Memory B cell (primary cell): ENCODE results near the gene QRICH2.
"Not testable (repeated sequence)": the region's sequence is repeated elsewhere in the genome, so short reads cannot be mapped to it uniquely, and the experiment has no call there.

ENCODE experiments used
- ATAC-seq: fragments of 150-1000 bp; cut with Tn5 transposase; 2 replicates; pipeline ENCODE4 v1.10.0; 2021; ENCODE audit warnings: low read depth, mild to moderate bottlenecking, moderate library complexity
- DNase-seq, 2 donors: peaks; one replicate each; pipeline ENCODE4 v3.0.0; 2022; ENCODE audit warnings: low spot score in 2 of 2
- H3K27ac Mint-ChIP-seq: one replicate; pipeline ENCODE4 v1.8.0; 2022; ENCODE audit warnings: mild to moderate bottlenecking, moderate library complexity, mixed read lengths
- H3K27me3 Mint-ChIP-seq: one replicate; pipeline ENCODE4 v1.8.0; 2022; ENCODE audit warnings: mixed read lengths
- H3K36me3 Mint-ChIP-seq: one replicate; pipeline ENCODE4 v1.8.0; 2022; ENCODE audit warnings: mild to moderate bottlenecking, mixed read lengths
- H3K4me1 Mint-ChIP-seq: one replicate; pipeline ENCODE4 v1.8.0; 2022; ENCODE audit warnings: mixed read lengths
- H3K4me3 Mint-ChIP-seq: one replicate; pipeline ENCODE4 v1.8.0; 2022; ENCODE audit warnings: mild to moderate bottlenecking, moderate library complexity, mixed read lengths
- H3K9me3 Mint-ChIP-seq: one replicate; pipeline ENCODE4 v1.8.0; 2022; ENCODE audit warnings: mixed read lengths

Gene QRICH2

DNA sequence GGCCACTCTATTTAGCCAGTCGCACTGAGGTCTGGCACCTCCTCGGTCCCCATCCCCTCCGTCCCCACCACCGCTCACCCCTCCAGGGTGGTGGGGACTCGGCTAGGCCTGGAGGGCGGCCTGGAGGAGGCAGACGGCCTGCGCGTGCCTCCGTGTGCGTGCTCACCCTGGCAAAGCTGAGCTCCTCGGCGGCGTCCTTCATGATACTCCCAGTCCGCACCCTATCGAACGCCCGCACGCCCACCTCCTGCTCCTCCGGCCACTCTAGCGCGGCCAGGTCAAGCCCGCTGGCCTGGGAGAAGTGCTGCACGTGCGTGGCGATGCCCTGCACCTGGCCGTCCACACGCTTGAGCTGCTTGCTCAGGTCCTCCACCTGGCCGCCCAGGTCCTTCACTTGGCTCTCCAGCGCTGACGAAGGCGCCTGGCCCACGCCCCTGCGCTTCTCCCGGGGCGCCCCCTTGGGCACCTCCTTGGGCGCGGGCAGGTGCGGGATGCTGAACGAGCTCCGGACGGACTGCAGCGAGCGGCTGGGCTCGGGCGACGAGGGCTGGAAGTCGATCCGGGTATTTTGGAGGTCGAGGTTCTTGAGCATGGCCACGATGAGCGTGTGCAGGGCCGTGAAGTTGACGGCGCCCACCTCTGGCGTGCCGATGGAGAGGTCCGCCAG lies 644 bp downstream of the QRICH2 start:
- Mint-ChIP-seq H3K27ac (no peak overlapping the region), H3K9me3 (no peaks in the 10 kb centered on the region), H3K4me3 (no peak overlapping the region), H3K4me1 (no peaks in the 10 kb centered on the region), H3K27me3 (no peaks in the 10 kb centered on the region), H3K36me3 (peaks cover 6% of the 10 kb centered on the region)
- ATAC-seq: no peak
- no peak for DNase-seq

DNA sequence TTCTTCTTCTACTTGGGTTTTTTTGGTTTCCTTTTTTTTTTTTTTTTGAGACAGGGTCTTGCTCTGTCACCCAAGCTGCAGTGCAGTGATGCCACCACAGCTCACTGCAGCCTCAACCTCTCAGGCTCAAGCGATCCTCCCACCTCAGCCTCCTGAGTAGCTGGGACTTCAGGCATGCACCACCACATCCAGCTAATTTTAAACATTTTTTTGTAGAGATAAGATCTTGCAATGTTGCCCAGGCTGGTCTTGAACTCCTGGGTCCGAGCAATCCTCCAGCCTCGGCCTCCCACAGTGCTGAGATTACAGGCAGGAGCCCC lies 3.0 kb downstream of the QRICH2 start:
- not testable (repeated sequence) for H3K4me3 Mint-ChIP-seq, ATAC-seq, H3K27ac Mint-ChIP-seq, H3K9me3 Mint-ChIP-seq, H3K4me1 Mint-ChIP-seq, DNase-seq, H3K36me3 Mint-ChIP-seq, H3K27me3 Mint-ChIP-seq

DNA sequence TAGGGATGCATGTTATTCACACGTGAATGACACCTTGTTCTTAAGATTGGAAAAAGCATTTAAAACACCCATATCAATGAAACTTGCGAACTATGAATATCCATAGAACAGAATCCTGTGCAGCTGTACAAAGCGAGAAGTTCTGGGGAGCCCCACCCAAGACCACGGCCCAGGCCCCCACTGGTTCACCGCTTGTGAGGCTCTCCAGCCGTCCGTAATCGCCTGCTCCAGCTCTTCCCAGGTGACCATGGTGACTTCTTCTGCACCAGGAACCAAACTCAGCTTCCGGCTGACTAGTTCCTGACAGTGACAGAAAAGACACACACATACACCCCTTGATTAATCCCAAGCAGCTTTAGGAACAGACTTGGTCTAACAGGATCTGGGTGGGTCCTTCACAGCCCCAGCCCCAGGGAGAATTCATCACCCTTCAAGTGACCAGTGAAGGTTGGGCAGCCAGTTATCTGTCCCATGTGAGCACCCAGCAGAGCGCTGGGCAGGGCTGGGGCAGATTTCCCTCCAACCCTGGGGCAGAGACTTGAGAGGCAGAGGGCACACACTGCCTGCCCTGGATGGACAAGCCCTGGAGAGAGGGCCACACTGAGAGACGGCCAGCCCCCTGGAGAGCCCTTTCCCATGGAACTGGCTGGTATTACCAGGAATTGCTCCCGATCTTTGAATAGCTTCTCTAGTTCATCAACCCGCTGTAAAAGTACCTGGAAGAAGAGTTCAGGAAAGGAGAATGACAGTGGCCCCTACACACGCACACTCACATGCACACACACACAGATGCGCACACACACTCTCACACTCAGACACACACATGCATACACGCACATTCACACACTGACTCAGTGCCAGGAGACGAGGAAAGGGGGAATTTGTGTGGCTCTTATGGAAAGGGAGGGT lies 3.6 kb downstream of the QRICH2 start:
- no peaks in the 10 kb centered on the region for H3K9me3 Mint-ChIP-seq
- H3K27ac Mint-ChIP-seq: no peak overlapping the region
- DNase-seq (no peak), ATAC-seq (no peak)
- peaks cover 4% of the 10 kb centered on the region for H3K36me3 Mint-ChIP-seq
- H3K4me3 Mint-ChIP-seq: no peak overlapping the region
- H3K4me1 Mint-ChIP-seq: no peaks in the 10 kb centered on the region
- H3K27me3 Mint-ChIP-seq: no peaks in the 10 kb centered on the region

DNA sequence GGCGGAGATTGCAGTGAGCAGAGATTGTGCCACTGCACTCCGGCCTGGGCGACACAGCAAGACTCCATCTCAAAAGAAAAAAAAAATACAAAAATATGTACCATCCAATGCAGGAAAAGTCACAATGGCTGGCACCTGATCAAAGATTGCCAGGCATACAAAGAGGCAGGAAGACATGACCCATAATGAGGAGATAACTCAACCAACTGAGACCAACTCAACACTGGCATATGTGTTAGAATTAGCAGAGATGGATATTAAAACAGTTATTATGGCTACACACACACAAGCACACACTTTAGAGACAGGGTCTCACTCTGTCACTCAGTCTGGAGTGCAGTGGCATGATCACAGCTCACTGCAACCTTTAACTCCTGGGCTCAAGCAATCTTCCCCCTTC lies 10.6 kb downstream of the QRICH2 start:
- no peak for ATAC-seq
- no peaks in the 10 kb centered on the region for H3K27me3 Mint-ChIP-seq
- no peak overlapping the region for H3K4me3 Mint-ChIP-seq
- no peak overlapping the region for H3K27ac Mint-ChIP-seq
- H3K36me3 Mint-ChIP-seq: no peaks in the 10 kb centered on the region
- H3K9me3 Mint-ChIP-seq: no peaks in the 10 kb centered on the region
- H3K4me1 Mint-ChIP-seq: no peaks in the 10 kb centered on the region
- DNase-seq: no peak

DNA sequence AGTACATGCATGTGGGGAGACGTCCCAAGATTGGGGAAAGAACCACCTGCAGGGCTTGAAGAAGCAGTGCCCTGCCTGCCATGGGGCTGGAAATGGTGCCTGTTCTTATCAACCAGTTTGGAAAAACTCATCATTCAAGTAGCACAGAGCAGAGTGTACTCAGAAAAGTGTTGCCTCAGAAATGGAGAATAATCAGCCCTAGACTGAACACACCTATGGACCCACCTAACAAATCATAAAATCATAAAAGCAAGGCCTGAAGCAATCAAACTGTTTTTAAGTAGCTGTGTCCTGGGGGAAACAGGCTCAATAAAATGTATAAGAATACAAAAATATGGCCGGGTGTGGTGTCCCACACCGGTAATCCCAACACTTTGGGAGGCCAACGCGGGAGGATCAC lies 11.2 kb downstream of the QRICH2 start:
- no peak for DNase-seq
- no peak for ATAC-seq
- Mint-ChIP-seq H3K4me3 (no peak overlapping the region), H3K4me1 (no peaks in the 10 kb centered on the region), H3K27ac (no peak overlapping the region), H3K9me3 (no peaks in the 10 kb centered on the region), H3K36me3 (no peaks in the 10 kb centered on the region), H3K27me3 (no peaks in the 10 kb centered on the region)

DNA sequence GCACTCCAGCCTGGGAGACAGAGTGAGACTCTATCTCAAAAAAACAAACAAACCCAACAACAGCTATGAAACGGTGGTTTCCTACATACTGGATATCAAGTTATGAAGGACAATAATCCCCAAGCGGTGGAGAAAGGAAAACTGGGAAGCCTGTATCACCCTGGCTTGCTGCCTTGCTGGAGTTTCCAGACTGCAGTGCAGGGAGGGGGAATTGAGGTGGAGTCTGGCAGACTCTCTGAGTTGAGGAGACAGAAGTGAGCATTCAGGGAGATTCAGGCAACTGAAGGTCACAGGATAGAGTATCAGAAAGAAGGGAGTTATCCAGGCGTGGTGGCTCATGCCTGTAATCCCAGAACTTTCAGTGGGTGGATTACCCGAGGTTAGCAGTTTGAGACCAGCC lies 11.9 kb downstream of the QRICH2 start:
- no peaks in the 10 kb centered on the region for H3K4me1 Mint-ChIP-seq
- no peak overlapping the region for H3K27ac Mint-ChIP-seq
- ATAC-seq (no peak), DNase-seq (no peak)
- H3K9me3 Mint-ChIP-seq: no peaks in the 10 kb centered on the region
- no peaks in the 10 kb centered on the region for H3K27me3 Mint-ChIP-seq
- no peak overlapping the region for H3K4me3 Mint-ChIP-seq
- no peaks in the 10 kb centered on the region for H3K36me3 Mint-ChIP-seq

DNA sequence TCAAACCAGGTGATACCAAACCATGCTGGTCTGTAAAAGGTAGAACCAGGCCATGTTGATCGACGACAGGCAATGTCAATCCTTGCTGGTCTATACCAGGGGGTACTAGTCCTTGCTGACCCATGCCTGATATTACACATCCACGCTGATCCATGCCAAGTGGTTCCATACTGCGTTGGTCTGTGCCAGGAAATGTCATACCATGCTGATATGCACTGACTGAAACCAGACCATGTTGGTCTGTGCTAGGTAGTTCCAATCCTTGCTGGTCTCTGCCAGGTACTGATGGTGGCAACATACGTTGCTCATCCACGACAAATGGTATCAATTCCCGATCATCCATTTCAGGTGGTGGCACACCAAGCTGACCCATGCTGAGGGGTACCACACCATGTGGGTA lies 15.0 kb downstream of the QRICH2 start:
- no peak overlapping the region for H3K27ac Mint-ChIP-seq
- no peak for DNase-seq
- H3K27me3 Mint-ChIP-seq: no peaks in the 10 kb centered on the region
- no peaks in the 10 kb centered on the region for H3K4me1 Mint-ChIP-seq
- ATAC-seq: no peak
- H3K36me3 Mint-ChIP-seq: no peaks in the 10 kb centered on the region
- no peaks in the 10 kb centered on the region for H3K9me3 Mint-ChIP-seq
- no peak overlapping the region for H3K4me3 Mint-ChIP-seq

DNA sequence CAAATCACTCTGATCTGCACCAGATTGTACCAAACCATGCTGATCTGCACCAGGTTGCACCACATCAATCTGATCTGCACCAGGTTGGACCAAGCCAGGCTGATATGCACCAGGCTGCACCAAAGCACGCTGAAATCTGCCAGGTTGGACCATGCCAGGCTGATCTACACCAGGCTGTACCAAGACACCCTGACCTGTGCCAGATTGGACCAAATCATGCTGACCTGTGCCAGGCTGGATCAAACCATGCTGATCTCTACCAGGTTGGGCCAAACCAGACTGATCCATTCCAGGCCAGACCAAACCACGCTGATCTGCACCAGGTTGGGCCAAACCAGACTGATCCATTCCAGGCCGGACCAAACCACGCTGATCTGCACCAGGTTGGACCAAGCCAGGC lies 15.5 kb downstream of the QRICH2 start:
- Mint-ChIP-seq H3K9me3 (no peaks in the 10 kb centered on the region), H3K4me1 (no peaks in the 10 kb centered on the region), H3K36me3 (no peaks in the 10 kb centered on the region), H3K27me3 (no peaks in the 10 kb centered on the region), H3K27ac (no peak overlapping the region), H3K4me3 (no peak overlapping the region)
- no peak for DNase-seq
- no peak for ATAC-seq

DNA sequence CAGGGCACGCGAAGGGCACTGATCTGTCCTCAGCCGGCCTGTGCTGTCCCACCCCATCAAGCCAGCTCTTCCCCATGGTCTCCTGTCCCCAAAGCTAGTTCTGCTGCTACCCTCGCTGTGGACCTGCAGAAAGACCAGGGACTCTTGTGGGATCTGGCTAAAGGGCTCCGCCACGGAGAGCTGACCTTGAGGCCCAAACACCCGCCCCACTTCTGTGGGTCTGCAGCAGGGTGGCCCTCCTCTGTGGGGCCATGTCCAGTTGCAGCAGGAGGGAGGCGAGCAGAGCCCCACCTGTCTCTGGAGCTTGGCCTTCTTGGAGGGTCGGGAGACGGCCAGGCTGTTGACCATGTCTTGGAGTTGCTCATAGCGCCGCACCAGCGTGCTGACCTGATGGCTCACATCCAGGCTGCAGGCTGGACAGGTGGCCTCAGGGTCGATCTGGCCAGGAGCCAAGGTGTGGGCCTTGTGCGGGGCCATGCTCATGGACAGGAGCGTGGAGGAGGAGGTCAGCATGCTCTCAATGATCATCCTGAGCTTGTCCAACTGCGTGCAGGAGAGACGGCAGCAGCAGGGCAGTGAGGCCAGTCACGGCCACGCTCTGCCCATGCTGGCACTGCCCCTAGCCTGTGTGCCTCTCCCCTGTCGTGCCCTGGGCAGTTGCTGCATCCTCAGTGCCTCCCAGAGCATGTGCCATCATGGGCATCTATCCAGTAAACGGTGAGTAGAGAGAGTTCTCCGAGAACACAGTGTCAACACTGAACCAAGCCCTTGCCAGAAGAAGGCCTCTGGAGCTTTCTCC lies 26.3 kb downstream of the QRICH2 start:
- ATAC-seq (no peak), DNase-seq (no peak)
- Mint-ChIP-seq H3K4me3 (no peak overlapping the region), H3K4me1 (peaks cover 4% of the 10 kb centered on the region), H3K9me3 (no peaks in the 10 kb centered on the region), H3K36me3 (no peaks in the 10 kb centered on the region), H3K27ac (no peak overlapping the region), H3K27me3 (no peaks in the 10 kb centered on the region)

DNA sequence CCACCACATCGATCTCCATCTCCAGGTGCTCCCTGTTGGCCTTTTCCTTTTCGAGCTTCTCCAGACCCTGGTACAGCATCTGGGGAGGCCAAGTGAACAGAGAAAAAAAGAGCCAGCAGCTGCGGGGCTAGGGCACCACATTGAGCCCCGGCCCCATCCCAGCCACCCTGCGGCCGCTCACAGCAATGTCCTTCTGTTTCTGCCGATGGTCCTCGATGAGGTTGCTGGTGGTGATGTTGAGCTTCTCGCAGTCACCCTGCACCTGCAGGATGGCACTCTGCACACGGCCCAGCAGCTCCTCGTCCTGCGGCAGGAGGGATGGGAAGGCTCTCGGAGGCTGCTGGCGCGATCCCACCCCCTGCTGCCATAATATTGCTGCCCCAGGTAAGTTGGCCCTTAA lies 27.4 kb downstream of the QRICH2 start:
- no peak overlapping the region for H3K4me3 Mint-ChIP-seq
- H3K36me3 Mint-ChIP-seq: no peaks in the 10 kb centered on the region
- no peak for ATAC-seq
- H3K27ac Mint-ChIP-seq: no peak overlapping the region
- peaks cover 10% of the 10 kb centered on the region for H3K4me1 Mint-ChIP-seq
- no peaks in the 10 kb centered on the region for H3K9me3 Mint-ChIP-seq
- no peaks in the 10 kb centered on the region for H3K27me3 Mint-ChIP-seq
- DNase-seq: no peak

DNA sequence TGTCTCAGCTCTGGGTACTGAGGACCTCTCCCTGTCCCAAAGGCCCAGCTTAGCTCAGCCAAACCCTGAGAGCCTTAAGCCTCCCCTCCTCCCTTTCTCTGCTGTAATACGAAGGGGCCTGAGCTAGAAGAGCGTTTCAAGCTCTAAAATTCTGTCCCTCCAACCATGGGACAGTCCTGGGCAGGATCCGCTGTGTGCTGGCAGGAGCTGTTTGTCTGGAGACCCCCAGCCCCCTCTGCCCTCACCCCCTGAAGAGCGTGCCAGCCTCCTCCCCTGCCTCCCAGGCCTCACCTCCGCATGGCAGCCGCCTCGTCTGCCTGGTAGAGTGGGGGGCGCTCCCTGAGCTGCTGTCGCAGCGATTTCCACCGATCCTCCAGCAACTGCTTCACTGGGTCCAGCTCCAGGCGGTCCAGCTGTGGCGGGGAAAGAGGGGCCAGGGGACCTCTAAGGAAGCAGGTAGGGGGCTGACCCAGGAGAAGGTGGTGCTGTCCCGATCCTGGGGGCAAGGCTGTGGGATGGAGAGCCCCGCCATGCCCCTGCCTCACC lies 28.3 kb downstream of the QRICH2 start:
- ATAC-seq: no peak
- no peaks in the 10 kb centered on the region for H3K9me3 Mint-ChIP-seq
- no peak for DNase-seq
- no peaks in the 10 kb centered on the region for H3K36me3 Mint-ChIP-seq
- H3K4me3 Mint-ChIP-seq: no peak overlapping the region
- peaks cover 16% of the 10 kb centered on the region for H3K4me1 Mint-ChIP-seq
- no peak overlapping the region for H3K27ac Mint-ChIP-seq
- no peaks in the 10 kb centered on the region for H3K27me3 Mint-ChIP-seq

DNA sequence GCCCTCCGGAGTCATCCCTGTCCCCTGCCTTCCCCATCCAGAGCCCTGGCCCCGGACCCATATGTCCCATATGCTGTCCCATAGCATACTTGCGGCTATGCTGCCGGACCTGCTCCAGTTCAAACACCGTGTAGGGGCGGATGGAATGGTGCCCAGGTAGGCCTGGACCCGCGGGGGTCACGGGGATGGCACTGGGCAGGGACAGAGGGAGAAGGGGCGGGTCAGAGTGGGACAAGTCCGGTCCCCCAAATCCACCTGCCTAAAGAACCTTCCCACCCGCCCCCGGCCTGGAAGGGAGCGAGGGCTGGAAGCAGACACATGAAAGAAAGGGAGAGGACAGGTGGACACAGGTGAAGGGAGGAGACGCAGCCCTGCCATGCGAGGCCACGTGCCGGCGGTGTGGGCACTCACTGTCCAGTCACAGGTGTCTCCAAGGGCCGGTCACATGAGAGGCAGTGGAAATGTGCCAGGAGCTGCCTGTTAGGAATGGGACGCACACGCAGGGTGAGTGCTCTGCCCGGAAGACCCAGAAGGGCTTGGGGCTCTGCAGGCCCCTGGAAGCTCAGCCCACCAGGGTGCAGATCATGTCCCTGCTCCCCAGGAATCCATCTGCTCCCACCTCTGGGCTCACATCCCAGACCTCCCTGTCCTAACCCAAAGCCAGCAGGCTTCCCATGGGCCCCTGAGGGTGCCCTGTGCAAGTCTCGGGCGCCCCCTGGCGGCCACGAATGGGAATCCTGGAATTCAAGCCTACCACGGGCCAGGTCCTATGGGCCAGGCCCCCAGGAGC lies 28.9 kb downstream of the QRICH2 start:
- ATAC-seq (peak; percentile 49), DNase-seq (peak; percentile 87)
- Mint-ChIP-seq H3K9me3 (no peaks in the 10 kb centered on the region), H3K4me1 (peaks cover 18% of the 10 kb centered on the region), H3K27me3 (no peaks in the 10 kb centered on the region), H3K27ac (no peak overlapping the region), H3K4me3 (no peak overlapping the region), H3K36me3 (no peaks in the 10 kb centered on the region)

DNA sequence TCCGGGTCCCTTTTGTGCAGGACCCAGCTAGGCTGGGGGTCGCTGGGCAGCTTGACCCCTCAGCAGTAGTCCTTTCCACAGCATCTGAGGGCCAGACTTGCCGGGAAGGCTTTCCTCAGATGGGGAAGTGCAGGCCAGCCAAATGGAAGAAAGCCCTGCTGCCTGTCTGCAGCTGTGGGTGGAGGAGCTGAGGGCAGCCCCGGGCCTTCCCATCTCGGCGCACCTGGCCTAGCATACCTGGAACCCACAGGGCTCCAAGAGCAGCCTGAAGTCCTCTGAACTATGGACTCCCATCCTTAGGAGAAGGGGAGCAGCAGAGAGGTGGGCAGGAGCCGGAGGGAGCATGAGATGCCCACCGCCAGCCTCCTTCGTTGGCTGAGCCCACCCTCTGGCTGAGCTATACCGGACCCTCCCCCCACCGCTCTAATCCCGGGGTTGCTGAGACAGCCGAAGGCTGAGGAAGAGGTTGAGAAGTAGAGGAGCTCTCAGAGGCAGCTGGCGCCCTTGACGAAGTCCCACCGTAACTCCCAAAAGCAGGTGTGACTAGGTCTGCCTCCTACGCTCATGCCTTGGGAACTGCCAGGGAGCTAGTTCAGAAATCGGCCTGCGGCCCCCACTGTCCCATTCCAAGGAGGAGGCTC lies 29.7 kb downstream of the QRICH2 start:
- H3K27ac Mint-ChIP-seq: no peak overlapping the region
- ATAC-seq (no peak), DNase-seq (peak in 1 of 2 donors; percentile 25)
- H3K9me3 Mint-ChIP-seq: no peaks in the 10 kb centered on the region
- no peak overlapping the region for H3K4me3 Mint-ChIP-seq
- H3K4me1 Mint-ChIP-seq: peaks cover 20% of the 10 kb centered on the region
- H3K27me3 Mint-ChIP-seq: no peaks in the 10 kb centered on the region
- no peaks in the 10 kb centered on the region for H3K36me3 Mint-ChIP-seq
